Prostate gland (tissue), 2 donors: Measurements from ENCODE around the gene RPS23. TPM values are rescaled to one million over a fixed set of nuclear protein-coding genes. Genes with fewer than 3 reads are reported as not detected.

Experiments used
- DNase-seq: peaks from one replicate; pipeline ENCODE4 v3.0.0-alpha.2; 2019; ENCODE audit warnings: low spot score
- H3K27ac ChIP-seq, 2 donors: fragments of 200-600 bp; sonication (generic); 2 replicates each; pipeline ENCODE4 v1.5.1; 2017 to 2019
- H3K27me3 ChIP-seq: fragments of 200-600 bp; sonication (generic); replicated peaks from 2 replicates; pipeline ENCODE4 v1.5.1; 2019; ENCODE audit not compliant: insufficient read depth
- H3K36me3 ChIP-seq, 2 donors: fragments of 200-600 bp; sonication (generic); 1 replicate in 1 of 2; 2 replicates in 1 of 2; pipeline versions ENCODE4 v1.5.1 to v1.8.1; 2017 to 2019
- H3K4me1 ChIP-seq: fragments of 200-600 bp; sonication (generic); replicated peaks from 2 replicates; pipeline ENCODE4 v1.5.1; 2019
- H3K4me3 ChIP-seq, 2 donors: fragments of 200-600 bp; sonication (generic); 2 replicates each; pipeline ENCODE4 v1.5.1; 2017 to 2019
- H3K9me3 ChIP-seq: fragments of 200-600 bp; sonication (generic); 2 replicates; pipeline ENCODE4 v1.5.1; 2017
- CTCF ChIP-seq, 4 experiments: fragments of 200-600 bp in 2 of 4; fragments of 450-650 bp in 2 of 4; sonication (generic) in 2 of 4; IDR thresholded peaks; 1 replicate in 3 of 4; 2 replicates in 1 of 4; pipeline ENCODE4 v1.5.1; 2016 to 2019; ENCODE audit warnings: antibody characterized with exemption in 4 of 4, mild to moderate bottlenecking in 2 of 4, moderate library complexity in 2 of 4
- POLR2A ChIP-seq: fragments of 450-650 bp; IDR thresholded peaks from one replicate; pipeline ENCODE4 v1.6.1; 2016; ENCODE audit warnings: antibody characterized with exemption, mild to moderate bottlenecking
- POLR2AphosphoS5 ChIP-seq: sonication (generic); formaldehyde crosslinking; IDR thresholded peaks from one replicate; pipeline ENCODE4 v1.6.1; 2017; ENCODE audit warnings: antibody characterized with exemption
- WGBS: methylation state at CpG from one replicate; pipeline ENCODE4 v1.1.5; 2018; 5-methylcytosine and 5-hydroxymethylcytosine counted together
- intact Hi-C: fragments of 100-400 bp; cut with DNase I; formaldehyde crosslinking; loops from one replicate; pipeline ENCODE4 v1.14.2; 2022
- total RNA-seq, 2 donors: library from RNA; depleted of rRNA; stranded (reverse); fragments of >200 nt; gene quantifications; one replicate each; pipeline ENCODE4 v1.1.0, GENCODE V29; 2016

The RPS23 gene
- total RNA-seq, 2 donors from 2014 or later, result 1,357 to 2,937 TPM

- DNase-seq, result no peak
- Histone ChIP-seq H3K4me1 (no peaks in the 10 kb centered on the region), H3K27ac (no peak overlapping the region), H3K36me3 (no peaks in the 10 kb centered on the region), H3K4me3 (no peak overlapping the region), H3K27me3 (no peaks in the 10 kb centered on the region), H3K9me3 (no peaks in the 10 kb centered on the region)
- intact Hi-C loops, result loop anchor here (5.0 kb wide), 1 partner anchor 40 kb away; no protein-coding TSS in a partner anchor
- 59% methylated on average over 17 of the region's 17 CpGs for WGBS
- TF ChIP-seq CTCF (IDR thresholded peaks at IDR 0.05) (peak in 3 of 4 experiments; percentile 19 to 43 (median 36)), POLR2A (no peak), POLR2AphosphoS5 (no peak)
Observed at GRCh38 chr5:82312373-82312856, 34.3 kb upstream of the RPS23 start.

- Histone ChIP-seq H3K36me3 (no peaks in the 10 kb centered on the region), H3K27ac (no peak overlapping the region), H3K27me3 (no peaks in the 10 kb centered on the region), H3K4me3 (no peak overlapping the region), H3K4me1 (no peaks in the 10 kb centered on the region), H3K9me3 (no peaks in the 10 kb centered on the region)
- DNase-seq, result no peak
- WGBS, result 80% methylated on average over 4 of the region's 4 CpGs
- intact Hi-C loops, result no loop called here
- TF ChIP-seq POLR2AphosphoS5 (no peak), CTCF (IDR thresholded peaks at IDR 0.05) (no peak), POLR2A (no peak)
Observed at GRCh38 chr5:82309091-82309531, 31.0 kb upstream of the RPS23 start.

- Histone ChIP-seq H3K4me3 (no peak overlapping the region), H3K27ac (no peak overlapping the region), H3K36me3 (no peaks in the 10 kb centered on the region), H3K9me3 (no peaks in the 10 kb centered on the region), H3K4me1 (no peaks in the 10 kb centered on the region), H3K27me3 (no peaks in the 10 kb centered on the region)
- no peak for DNase-seq
- intact Hi-C loops, result no loop called here
- no peak for TF ChIP-seq POLR2A
- WGBS, result 100% methylated on average over 1 of the region's 1 CpG
Observed at GRCh38 chr5:82308416-82308815, 30.3 kb upstream of the RPS23 start.

- Histone ChIP-seq H3K27me3 (no peaks in the 10 kb centered on the region), H3K9me3 (no peaks in the 10 kb centered on the region), H3K36me3 (no peaks in the 10 kb centered on the region), H3K4me3 (no peak overlapping the region), H3K4me1 (no peaks in the 10 kb centered on the region), H3K27ac (no peak overlapping the region)
- intact Hi-C loops, result no loop called here
- 69% methylated on average over 3 of the region's 3 CpGs for WGBS
- no peak for DNase-seq
- no peak for TF ChIP-seq CTCF (IDR thresholded peaks at IDR 0.05)
- no peak for TF ChIP-seq POLR2AphosphoS5
- TF ChIP-seq POLR2A, result no peak
Observed at GRCh38 chr5:82307451-82307850, 29.3 kb upstream of the RPS23 start.

GRCh38 chr5:82306151-82306550 lies 28.0 kb upstream of the RPS23 start:
- Histone ChIP-seq H3K27ac (no peak overlapping the region), H3K4me3 (no peak overlapping the region), H3K27me3 (no peaks in the 10 kb centered on the region), H3K9me3 (no peaks in the 10 kb centered on the region), H3K36me3 (no peaks in the 10 kb centered on the region), H3K4me1 (no peaks in the 10 kb centered on the region)
- WGBS, result 87% methylated on average over 2 of the region's 2 CpGs
- intact Hi-C loops, result no loop called here
- DNase-seq, result no peak
- TF ChIP-seq POLR2AphosphoS5 (no peak), POLR2A (no peak), CTCF (IDR thresholded peaks at IDR 0.05) (no peak)
